HepG2 (cell line): ENCODE results near the gene SEBOX. TPM values are rescaled to one million over a fixed set of nuclear protein-coding genes. Genes with fewer than 3 reads are reported as not detected.

Experiments
- ATAC-seq: fragments of 200-7000 bp; cut with Tn5 transposase; 3 replicates; pipeline ENCODE4 v1.9.1; 2020; ENCODE audit warnings: mild to moderate bottlenecking, moderate library complexity
- BruUV-seq: library from RNA; stranded (reverse); fragments of 400-500 nt; replicated peaks from 2 replicates; lab custom pipeline; 2021; lab: Mats Ljungman, UMichigan
- CTCF ChIA-PET: fragments of 300-600 bp; formaldehyde crosslinking; extraction: SDS; loops from one replicate; lab custom pipeline; 2021; ENCODE audit warnings: low total read pairs, inconsistent platforms, low intra/inter-chr PET ratio; lab: Yijun Ruan, JAX
- POLR2A ChIA-PET: fragments of 350-600 bp; sonication (Branson Sonifier 250); formaldehyde crosslinking; loops from one replicate; lab custom pipeline; 2020; ENCODE audit warnings: antibody characterized with exemption, inconsistent platforms; lab: Yijun Ruan, JAX
- DNase-seq: peaks from one replicate; pipeline ENCODE4 v3.0.0-alpha.2; 2015; ENCODE audit warnings: low spot score
- FAIRE-seq: peaks from 3 replicates; lab custom pipeline; 2011; peaks lifted over from hg19 to GRCh38; lab: Jason Lieb, UNC
- H2AFZ ChIP-seq: one replicate; pipeline ENCODE4 v1.6.1; 2011; ENCODE audit warnings: low read length, inconsistent platforms
- H3K27ac ChIP-seq: fragments of 300-600 bp; 3 replicates; pipeline ENCODE4 v1.8.0; 2011; ENCODE audit warnings: mixed run types, mild to moderate bottlenecking, mixed read lengths, low read length, inconsistent platforms; ENCODE audit not compliant: insufficient read depth; ENCODE audit errors: extremely low read length
- H3K27me3 ChIP-seq, 2 experiments: fragments of 200-600 bp in 1 of 2; 2 replicates in 1 of 2; 3 replicates in 1 of 2; pipeline versions ENCODE4 v1.6.0 to v1.8.0; 2011; ENCODE audit warnings: low read length in 2 of 2, mild to moderate bottlenecking in 2 of 2, moderate library complexity in 2 of 2, inconsistent platforms in 1 of 2; ENCODE audit not compliant: insufficient read depth in 2 of 2, control insufficient read depth in 1 of 2
- H3K36me3 ChIP-seq, 2 experiments: fragments of 200-600 bp in 1 of 2; replicated peaks in 1 of 2; 2 replicates in 1 of 2; 3 replicates in 1 of 2; pipeline versions ENCODE4 v1.5.1 to v1.8.0; 2011; ENCODE audit warnings: low read length in 2 of 2, inconsistent platforms in 1 of 2; ENCODE audit not compliant: insufficient read depth in 2 of 2, control insufficient read depth in 1 of 2
- H3K4me1 ChIP-seq: 2 replicates; pipeline ENCODE4 v1.5.1; 2012; ENCODE audit warnings: low read length, inconsistent platforms; ENCODE audit not compliant: insufficient read depth
- H3K4me2 ChIP-seq: 2 replicates; pipeline ENCODE4 v1.6.0; 2011; ENCODE audit warnings: low read depth, low read length, inconsistent platforms
- H3K4me3 ChIP-seq, 3 experiments: fragments of 200-600 bp in 1 of 3; sonication (generic), shearing (Covaris generic) in 1 of 3; replicated peaks in 1 of 3; 2 replicates each; pipeline ENCODE4 v1.5.1; 2011 to 2016; ENCODE audit warnings: low read length in 3 of 3, inconsistent platforms in 2 of 3, low read depth in 2 of 3, mild to moderate bottlenecking in 2 of 3, control low read depth in 1 of 3, mixed read lengths in 1 of 3; ENCODE audit not compliant: insufficient read depth in 1 of 3
- H3K79me2 ChIP-seq: one replicate; pipeline ENCODE4 v1.6.1; 2011; ENCODE audit warnings: low read length, inconsistent platforms; ENCODE audit not compliant: insufficient read depth
- H3K9ac ChIP-seq: 2 replicates; pipeline ENCODE4 v1.6.0; 2011; ENCODE audit warnings: mild to moderate bottlenecking, low read depth, low read length, inconsistent platforms; ENCODE audit not compliant: insufficient read depth
- H3K9me3 ChIP-seq: 2 replicates; pipeline ENCODE4 v1.5.1; 2012; ENCODE audit warnings: mild to moderate bottlenecking, low read length
- H4K20me1 ChIP-seq: 2 replicates; pipeline ENCODE4 v1.6.0; 2011; ENCODE audit warnings: inconsistent platforms, mild to moderate bottlenecking, low read length, moderate library complexity; ENCODE audit not compliant: insufficient read depth
- ESRRA ChIP-seq: sonication (generic); formaldehyde crosslinking; IDR thresholded peaks from 2 replicates; pipeline ENCODE4 v1.5.1; 2020; ENCODE audit warnings: mild to moderate bottlenecking, low read depth, missing genetic modification reagents
- MIXL1 ChIP-seq: IDR thresholded peaks from 2 replicates; pipeline ENCODE4 v1.6.1; 2016
- NCOR1 ChIP-seq: fragments of 200-600 bp; sonication (generic); IDR thresholded peaks from 2 replicates; pipeline ENCODE4 v1.7.0; 2017; ENCODE audit warnings: antibody characterized with exemption, low read length, borderline replicate concordance
- POLR2A ChIP-seq, 2 experiments: IDR thresholded peaks; 2 replicates each; pipeline ENCODE4 v1.6.1; 2011; ENCODE audit warnings: low read depth in 2 of 2, low read length in 2 of 2, mild to moderate bottlenecking in 1 of 2, moderate library complexity in 1 of 2; ENCODE audit not compliant: insufficient read depth in 1 of 2
- SP1 ChIP-seq, 2 experiments: fragments of 450-650 bp in 1 of 2; sonication (generic) in 1 of 2; formaldehyde crosslinking in 1 of 2; IDR thresholded peaks; 2 replicates each; pipeline versions ENCODE4 v1.4.0 to v1.6.1; 2016 to 2020; ENCODE audit warnings: missing genetic modification reagents in 1 of 2
- THAP8 ChIP-seq: sonication (generic); formaldehyde crosslinking; IDR thresholded peaks from 2 replicates; pipeline ENCODE4 v1.5.1; 2020; ENCODE audit warnings: missing genetic modification reagents, mild to moderate bottlenecking, borderline replicate concordance
- ZNF792 ChIP-seq: IDR thresholded peaks from 2 replicates; pipeline ENCODE4 v1.6.1; 2016
- WGBS: methylation state at CpG from one replicate; pipeline ENCODE4 v1.1.6; 2017; ENCODE audit warnings: low lambda C conversion rate; 5-methylcytosine and 5-hydroxymethylcytosine counted together
- in situ Hi-C: cut with HindIII; loops from 2 replicates; pipeline ENCODE4 v1.10.0; 2017; ENCODE audit warnings: low pct_unique_long_range_greater_than_20kb; ENCODE audit not compliant: extremely low pct_ligation_motif_present
- intact Hi-C: fragments of 100-400 bp; cut with micrococcal nuclease; formaldehyde crosslinking; loops from one replicate; pipeline ENCODE4 v1.10.0; 2022; ENCODE audit not compliant: unreplicated experiment
- polyA plus RNA-seq, 8 experiments: library from polyadenylated mRNA; depleted of rRNA in 3 of 8; stranded (reverse) in 7 of 8; unstranded in 1 of 8; fragments of >200 nt; fragmentation: Illumina TruSeq in 4 of 8; extraction: Trizol in 4 of 8; gene quantifications; 2 replicates each; pipeline versions ENCODE4 v1.2.1 to v1.2.3, GENCODE V29; 2011 to 2016; ENCODE audit warnings: low read depth in 4 of 8, missing spikeins in 1 of 8, mixed read lengths in 1 of 8; ENCODE audit not compliant: insufficient read depth in 1 of 8
- total RNA-seq, 5 experiments: library from RNA; depleted of rRNA; stranded (reverse); fragments of >200 nt; fragmentation: Illumina TruSeq; extraction: Trizol; gene quantifications; 2 replicates each; pipeline ENCODE4 v1.2.3, GENCODE V29; 2016; ENCODE audit warnings: low read depth in 1 of 5
- TF ChIP-seq, protein P1 (sequence below): sonication (generic); formaldehyde crosslinking; IDR thresholded peaks from 2 replicates; pipeline ENCODE4 v1.4.0; 2020; ENCODE audit warnings: missing genetic modification reagents

Gene SEBOX
- total and polyA plus RNA-seq, 2 of the 13 experiments (the other 11 are each of a cell fraction or from before 2014, with no cell fraction given) = not detected

DNA sequence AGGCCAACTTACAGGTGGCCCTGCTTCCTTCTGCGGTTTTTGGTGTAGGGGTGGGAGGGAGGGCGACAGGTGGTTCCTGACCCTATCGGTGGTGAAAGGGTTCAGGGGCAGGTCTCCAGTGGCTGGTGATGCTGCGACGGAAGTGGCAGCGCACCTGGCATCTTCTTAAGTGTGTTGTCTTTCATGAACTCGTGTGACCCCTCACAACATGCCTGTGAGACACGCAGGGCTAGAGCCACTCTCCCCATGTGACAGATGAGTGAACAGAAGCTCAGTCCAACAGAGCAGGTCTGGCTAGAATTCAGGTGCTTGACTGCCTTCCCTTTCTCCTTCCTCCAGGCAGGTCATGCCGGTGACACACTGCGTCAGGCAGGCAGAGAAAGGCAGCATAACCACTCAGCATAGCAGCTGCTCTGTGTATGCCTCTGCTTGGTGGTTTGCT lies 21.5 kb downstream of the SEBOX start:
- in situ Hi-C loops = no loop called here
- intact Hi-C loops = no loop called here
- ATAC-seq (no peak), FAIRE-seq (no peak), DNase-seq (no peak)
- H3K79me2 ChIP-seq = peaks cover 2% of the 10 kb centered on the region
- BruUV-seq = no TSS peak
- POLR2A ChIA-PET = interaction anchor here (1.2 to 5.7 kb wide), 2 partner anchors 8 to 73 kb away, joined by 4 to 68 read pairs; partner anchors contain the start of genes IFT20 and TNFAIP1
- peaks cover 26% of the 10 kb centered on the region for H3K4me1 ChIP-seq
- 87% methylated on average over 7 of the region's 10 CpGs for WGBS
- H3K27me3 ChIP-seq = no peaks in the 10 kb centered on the region
- no peak overlapping the region for H2AFZ ChIP-seq
- H3K27ac ChIP-seq = no peak overlapping the region
- H3K4me2 ChIP-seq = no peak overlapping the region
- no peak overlapping the region for H3K4me3 ChIP-seq
- H3K9ac ChIP-seq = no peak overlapping the region
- H3K36me3 ChIP-seq = peaks cover 30 to 62% of the 10 kb centered on the region in 2 experiments
- no peaks in the 10 kb centered on the region for H3K9me3 ChIP-seq
- no peaks in the 10 kb centered on the region; the same call in 1 of the 2 replicates for H4K20me1 ChIP-seq
- CTCF ChIA-PET = no interaction called here
- TF ChIP-seq SP1 (IDR thresholded peaks at IDR 0.05) = no peak
- no peak for TF ChIP-seq SP1 (CRISPR knock-in tag; IDR thresholded peaks at IDR 0.05)
- TF ChIP-seq ZNF792 = no peak
- no peak for TF ChIP-seq ESRRA
- peak in 1 of 2 experiments; percentile 35; a peak in 1 of 4 replicates for TF ChIP-seq POLR2A (IDR thresholded peaks at IDR 0.05; ENCODE audit: insufficient read depth in 1 of 2, low read depth in 2 of 2, low read length in 2 of 2)
- TF ChIP-seq THAP8 (CRISPR knock-in tag) = no peak
- TF ChIP-seq NCOR1 = no peak
- TF ChIP-seq MIXL1 (CRISPR knock-in tag) = no peak
- TF ChIP-seq, protein P1, sequence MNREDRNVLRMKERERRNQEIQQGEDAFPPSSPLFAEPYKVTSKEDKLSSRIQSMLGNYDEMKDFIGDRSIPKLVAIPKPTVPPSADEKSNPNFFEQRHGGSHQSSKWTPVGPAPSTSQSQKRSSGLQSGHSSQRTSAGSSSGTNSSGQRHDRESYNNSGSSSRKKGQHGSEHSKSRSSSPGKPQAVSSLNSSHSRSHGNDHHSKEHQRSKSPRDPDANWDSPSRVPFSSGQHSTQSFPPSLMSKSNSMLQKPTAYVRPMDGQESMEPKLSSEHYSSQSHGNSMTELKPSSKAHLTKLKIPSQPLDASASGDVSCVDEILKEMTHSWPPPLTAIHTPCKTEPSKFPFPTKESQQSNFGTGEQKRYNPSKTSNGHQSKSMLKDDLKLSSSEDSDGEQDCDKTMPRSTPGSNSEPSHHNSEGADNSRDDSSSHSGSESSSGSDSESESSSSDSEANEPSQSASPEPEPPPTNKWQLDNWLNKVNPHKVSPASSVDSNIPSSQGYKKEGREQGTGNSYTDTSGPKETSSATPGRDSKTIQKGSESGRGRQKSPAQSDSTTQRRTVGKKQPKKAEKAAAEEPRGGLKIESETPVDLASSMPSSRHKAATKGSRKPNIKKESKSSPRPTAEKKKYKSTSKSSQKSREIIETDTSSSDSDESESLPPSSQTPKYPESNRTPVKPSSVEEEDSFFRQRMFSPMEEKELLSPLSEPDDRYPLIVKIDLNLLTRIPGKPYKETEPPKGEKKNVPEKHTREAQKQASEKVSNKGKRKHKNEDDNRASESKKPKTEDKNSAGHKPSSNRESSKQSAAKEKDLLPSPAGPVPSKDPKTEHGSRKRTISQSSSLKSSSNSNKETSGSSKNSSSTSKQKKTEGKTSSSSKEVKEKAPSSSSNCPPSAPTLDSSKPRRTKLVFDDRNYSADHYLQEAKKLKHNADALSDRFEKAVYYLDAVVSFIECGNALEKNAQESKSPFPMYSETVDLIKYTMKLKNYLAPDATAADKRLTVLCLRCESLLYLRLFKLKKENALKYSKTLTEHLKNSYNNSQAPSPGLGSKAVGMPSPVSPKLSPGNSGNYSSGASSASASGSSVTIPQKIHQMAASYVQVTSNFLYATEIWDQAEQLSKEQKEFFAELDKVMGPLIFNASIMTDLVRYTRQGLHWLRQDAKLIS (CRISPR knock-in tag) = no peak
